ENCODE measurements around the gene RAB9A. TPM values are rescaled to one million over a fixed set of nuclear protein-coding genes. Genes with fewer than 3 reads are reported as not detected.

Gene RAB9A
- total RNA-seq, 4 donors from 2014 or later, result 20.2 to 31.8 (median 29.8) TPM

DNA sequence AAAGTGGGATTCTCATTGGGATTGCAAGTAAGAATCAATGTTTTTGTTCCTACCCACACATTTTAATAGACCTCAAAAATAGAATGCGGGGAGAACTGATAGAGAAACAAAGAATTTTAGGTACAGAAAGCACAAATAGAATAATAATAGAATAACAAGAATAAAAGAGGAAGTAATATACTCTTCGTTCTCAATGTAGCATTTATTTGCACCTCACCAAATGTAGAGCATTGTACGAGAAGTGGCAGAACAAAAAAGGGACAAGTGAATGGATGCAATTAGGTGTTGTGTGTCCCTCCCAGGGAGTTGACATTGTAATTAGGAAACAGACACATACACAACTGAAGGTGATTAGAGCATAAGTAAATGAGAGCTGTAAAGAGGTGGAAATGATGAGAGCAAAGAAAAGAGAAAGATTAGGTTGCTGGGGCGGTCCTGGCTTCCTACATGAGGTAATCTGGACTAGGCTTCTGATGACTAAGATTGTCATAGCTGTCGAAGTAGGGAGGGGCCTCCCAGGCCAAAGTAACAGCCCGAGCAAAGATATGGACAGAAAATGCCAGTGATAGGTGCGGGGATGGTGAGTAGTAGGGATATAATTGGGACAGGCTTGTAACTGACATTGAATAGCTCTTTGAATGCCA, 10.4 kb downstream of the RAB9A start:
- TF ChIP-seq, protein P1, sequence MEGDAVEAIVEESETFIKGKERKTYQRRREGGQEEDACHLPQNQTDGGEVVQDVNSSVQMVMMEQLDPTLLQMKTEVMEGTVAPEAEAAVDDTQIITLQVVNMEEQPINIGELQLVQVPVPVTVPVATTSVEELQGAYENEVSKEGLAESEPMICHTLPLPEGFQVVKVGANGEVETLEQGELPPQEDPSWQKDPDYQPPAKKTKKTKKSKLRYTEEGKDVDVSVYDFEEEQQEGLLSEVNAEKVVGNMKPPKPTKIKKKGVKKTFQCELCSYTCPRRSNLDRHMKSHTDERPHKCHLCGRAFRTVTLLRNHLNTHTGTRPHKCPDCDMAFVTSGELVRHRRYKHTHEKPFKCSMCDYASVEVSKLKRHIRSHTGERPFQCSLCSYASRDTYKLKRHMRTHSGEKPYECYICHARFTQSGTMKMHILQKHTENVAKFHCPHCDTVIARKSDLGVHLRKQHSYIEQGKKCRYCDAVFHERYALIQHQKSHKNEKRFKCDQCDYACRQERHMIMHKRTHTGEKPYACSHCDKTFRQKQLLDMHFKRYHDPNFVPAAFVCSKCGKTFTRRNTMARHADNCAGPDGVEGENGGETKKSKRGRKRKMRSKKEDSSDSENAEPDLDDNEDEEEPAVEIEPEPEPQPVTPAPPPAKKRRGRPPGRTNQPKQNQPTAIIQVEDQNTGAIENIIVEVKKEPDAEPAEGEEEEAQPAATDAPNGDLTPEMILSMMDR (IDR thresholded peaks at IDR 0.05), result no peak
- ATAC-seq (ENCODE audit: low FRiP score) (no peak), DNase-seq (ENCODE audit: low spot score) (no peak)

DNA sequence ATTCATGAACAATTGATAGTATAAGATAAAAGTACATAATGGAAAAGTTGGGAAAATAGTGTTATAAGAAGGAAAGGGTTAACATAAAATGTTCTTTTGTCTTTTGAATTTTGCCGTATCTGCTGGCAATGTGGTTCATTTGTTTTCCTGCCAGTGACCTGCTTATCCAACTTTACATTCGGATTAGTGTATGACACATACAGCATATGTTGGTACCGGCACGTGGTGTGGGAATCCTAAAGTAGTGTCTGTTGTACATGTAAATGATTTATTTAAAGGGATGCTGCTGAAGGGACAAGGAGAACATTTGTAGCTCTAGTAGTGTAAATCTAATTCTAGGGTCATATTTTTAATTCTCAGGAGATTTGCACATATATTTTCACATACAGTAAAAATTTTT, 11.5 kb downstream of the RAB9A start:
- no peak for DNase-seq (ENCODE audit: low spot score)
- no peak for ATAC-seq (ENCODE audit: low FRiP score)
- TF ChIP-seq, protein P1 (IDR thresholded peaks at IDR 0.05), result no peak

DNA sequence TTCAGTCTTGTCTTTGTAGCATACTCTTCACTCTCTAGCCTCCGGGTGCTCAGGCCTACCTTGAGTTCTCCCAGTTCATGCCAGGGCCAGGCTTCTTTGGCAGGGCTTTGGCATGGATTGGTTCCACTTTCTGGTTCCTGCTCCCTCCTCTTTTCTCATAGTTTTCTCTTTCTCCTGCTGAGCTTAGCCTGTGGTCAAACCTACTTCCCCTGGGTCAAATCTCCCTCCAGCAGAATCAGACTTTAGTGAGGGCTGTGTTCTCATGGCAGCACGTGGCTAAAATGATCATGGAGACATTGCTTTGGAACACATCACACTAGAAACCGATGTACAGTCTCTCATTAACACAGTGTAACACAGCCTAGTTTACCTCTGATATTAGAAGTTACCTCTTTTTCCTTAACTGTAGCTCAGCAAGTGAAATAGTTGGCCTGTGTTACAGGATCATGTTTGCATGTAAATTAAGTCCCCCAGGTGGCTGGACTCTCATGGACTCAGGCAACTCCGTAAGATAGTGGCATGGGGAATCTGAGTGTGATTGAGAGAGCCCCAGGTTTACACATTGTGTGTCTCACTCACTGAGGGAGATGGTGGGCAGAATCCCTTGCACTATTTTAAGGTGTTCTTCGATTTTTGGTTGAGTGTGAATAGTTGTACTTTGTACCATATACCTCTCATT, 13.3 kb downstream of the RAB9A start:
- TF ChIP-seq, protein P1 (IDR thresholded peaks at IDR 0.05), result no peak
- ATAC-seq (ENCODE audit: low FRiP score), result no peak
- DNase-seq (ENCODE audit: low spot score), result no peak

DNA sequence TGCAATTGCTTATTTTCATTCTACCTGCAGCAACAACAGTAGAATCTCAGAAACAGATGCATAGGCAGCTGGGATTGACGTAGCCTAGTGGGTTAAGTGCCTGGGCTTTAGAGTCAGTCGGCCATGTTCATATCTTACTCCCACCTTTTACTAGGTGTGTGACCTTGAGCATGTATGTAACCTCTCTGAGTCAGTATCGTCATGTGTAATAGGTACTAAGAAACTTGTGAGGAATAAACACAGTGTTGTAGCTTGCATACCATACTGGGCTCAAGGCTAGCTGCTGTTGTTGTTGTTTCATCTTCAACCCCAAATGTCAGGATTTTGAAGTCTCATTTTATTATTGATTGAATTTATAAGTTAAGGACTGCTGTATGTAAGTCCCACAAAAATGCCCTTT, 14.2 kb downstream of the RAB9A start:
- DNase-seq (ENCODE audit: low spot score) (no peak), ATAC-seq (ENCODE audit: low FRiP score) (no peak)
- TF ChIP-seq, protein P1 (IDR thresholded peaks at IDR 0.05), result no peak

GRCh38 chrX:13703589-13703988, 14.7 kb downstream of the RAB9A start:
- TF ChIP-seq, protein P1 (IDR thresholded peaks at IDR 0.05), result no peak
- ATAC-seq (ENCODE audit: low FRiP score), result no peak
- DNase-seq (ENCODE audit: low spot score), result no peak

- no peak for DNase-seq (ENCODE audit: low spot score)
- TF ChIP-seq, protein P1 (IDR thresholded peaks at IDR 0.05), result no peak
- ATAC-seq (ENCODE audit: low FRiP score), result no peak
Measured at GRCh38 chrX:13711141-13711540, 22.2 kb downstream of the RAB9A start.

- no peak for DNase-seq (ENCODE audit: low spot score)
- no peak for ATAC-seq (ENCODE audit: low FRiP score)
- TF ChIP-seq, protein P1 (IDR thresholded peaks at IDR 0.05), result no peak
Measured at GRCh38 chrX:13716455-13716854, 27.5 kb downstream of the RAB9A start.
